HG03175 (cell line): ENCODE measurements around the gene U2SURP.

Source experiments
- ATAC-seq: cut with Tn5 transposase; IDR thresholded peaks from one replicate; pipeline ENCODE4 v1.9.1; 2021; ENCODE audit warnings: mild to moderate bottlenecking, moderate library complexity; ENCODE audit not compliant: unreplicated experiment

U2SURP gene

GRCh38 chr3:143099690-143100089 is 98.3 kb downstream of the U2SURP start:
- ATAC-seq = no peak

DNA sequence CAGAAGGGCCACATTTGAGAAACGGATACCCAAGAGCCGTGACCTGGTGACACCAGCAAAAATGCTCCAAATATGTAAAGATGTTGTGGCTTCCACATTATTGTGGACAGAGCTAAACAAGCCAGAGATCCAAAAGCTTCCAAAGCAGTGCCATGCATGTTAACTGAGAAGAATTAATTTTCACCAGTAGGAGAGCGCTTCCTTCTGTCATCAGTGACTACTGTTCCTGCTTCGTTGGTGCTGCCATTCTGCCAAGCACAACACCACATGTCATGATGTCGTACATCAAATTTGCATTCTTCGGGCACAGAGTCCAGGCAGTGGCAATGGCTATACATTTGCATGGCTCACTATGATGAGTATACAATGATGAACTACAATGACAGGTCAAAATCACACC is 99.1 kb downstream of the U2SURP start:
- no peak for ATAC-seq

- no peak for ATAC-seq
These were observed 100.5 kb downstream of the U2SURP start for GRCh38 chr3:143101792-143102381.

DNA sequence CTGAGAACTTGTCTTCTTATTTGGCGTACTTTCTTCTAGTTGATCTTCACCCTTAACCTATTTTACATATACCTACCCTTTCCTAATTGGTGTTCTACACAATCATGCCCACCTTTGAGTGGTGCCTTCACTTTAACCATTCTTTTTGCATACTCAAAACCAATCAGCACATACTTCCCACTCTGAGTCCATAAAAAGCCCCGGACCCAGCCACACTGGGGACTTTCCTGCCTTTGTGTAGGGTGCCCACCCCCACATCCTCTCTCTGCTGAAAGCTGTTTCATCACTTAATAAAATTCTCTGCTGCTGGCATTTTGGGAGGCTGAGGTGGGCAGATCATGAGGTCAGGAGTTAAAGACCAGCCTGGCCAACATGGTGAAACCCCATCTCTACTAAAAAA is 102.3 kb downstream of the U2SURP start:
- ATAC-seq = no peak

GRCh38 chr3:143105170-143105569 is 103.8 kb downstream of the U2SURP start:
- ATAC-seq = no peak

DNA sequence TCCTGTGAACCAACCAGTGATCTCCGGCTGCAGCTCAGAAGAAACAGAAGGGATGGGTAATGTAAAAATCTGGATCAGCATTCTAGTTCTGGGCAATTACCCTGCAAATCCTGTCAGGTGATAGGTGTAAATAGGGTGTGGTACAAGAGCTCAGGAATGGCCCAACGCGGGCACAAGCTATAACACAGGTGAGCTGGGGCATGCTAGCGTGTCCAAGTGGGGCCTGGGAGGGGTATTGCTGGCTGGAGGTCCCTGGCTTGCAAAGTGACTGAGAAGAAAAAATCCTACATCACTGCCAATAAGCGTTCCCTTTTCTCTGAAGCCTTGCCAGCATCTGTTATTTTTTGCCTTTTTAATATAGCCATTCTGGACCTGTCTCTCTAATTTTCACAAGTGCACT is 108.5 kb downstream of the U2SURP start:
- no peak for ATAC-seq
